Sigmoid colon (tissue), 7 donors: ENCODE results near the gene LMOD1. TPM values are rescaled to one million over a fixed set of nuclear protein-coding genes. Genes with fewer than 3 reads are reported as not detected.
"Not testable (repeated sequence)": the region's sequence is repeated elsewhere in the genome, so short reads cannot be mapped to it uniquely, and the experiment has no call there.

Experiments used
- DNase-seq: peaks from one replicate; pipeline ENCODE4 v3.0.0-alpha.2; 2019
- H3K27ac ChIP-seq, 4 donors: fragments of 200-600 bp; sonication (generic); one replicate each; pipeline ENCODE4 v1.5.1; 2016 to 2019; ENCODE audit warnings: mild to moderate bottlenecking in 1 of 4
- H3K27me3 ChIP-seq, 3 donors: fragments of 200-600 bp; sonication (generic); one replicate each; pipeline ENCODE4 v1.5.1; 2019; ENCODE audit warnings: mild to moderate bottlenecking in 1 of 3
- H3K36me3 ChIP-seq, 4 donors: fragments of 200-600 bp; sonication (generic); one replicate each; pipeline ENCODE4 v1.5.1; 2016 to 2019
- H3K4me1 ChIP-seq, 4 donors: fragments of 200-600 bp; sonication (generic); one replicate each; pipeline ENCODE4 v1.5.1; 2017 to 2019
- H3K4me3 ChIP-seq, 4 donors: fragments of 200-600 bp; sonication (generic); one replicate each; pipeline ENCODE4 v1.5.1; 2017 to 2019; ENCODE audit warnings: mild to moderate bottlenecking in 2 of 4, moderate library complexity in 1 of 4
- H3K9me3 ChIP-seq, 4 donors: fragments of 200-600 bp in 3 of 4; sonication (generic) in 3 of 4; one replicate each; pipeline versions ENCODE4 v1.5.1 to v1.6.1; 2013 to 2019
- EP300 ChIP-seq, 4 donors: sonication (generic); formaldehyde crosslinking; IDR thresholded peaks; one replicate each; pipeline ENCODE4 v1.6.1; 2017; ENCODE audit warnings: antibody characterized with exemption in 4 of 4
- POLR2A ChIP-seq, 2 donors: fragments of 450-650 bp; IDR thresholded peaks; one replicate each; pipeline ENCODE4 v1.6.1; 2016; ENCODE audit warnings: antibody characterized with exemption in 2 of 2, mild to moderate bottlenecking in 2 of 2, moderate library complexity in 2 of 2
- POLR2AphosphoS5 ChIP-seq, 4 donors: sonication (generic); formaldehyde crosslinking; IDR thresholded peaks; one replicate each; pipeline ENCODE4 v1.6.1; 2017; ENCODE audit warnings: antibody characterized with exemption in 4 of 4
- WGBS, 2 donors: extraction: QIAGEN DNeasy Blood & Tissue Kit; methylation state at CpG; one replicate each; pipeline ENCODE4 v1.1.7; 2013; 5-methylcytosine and 5-hydroxymethylcytosine counted together
- intact Hi-C: fragments of 100-400 bp; cut with DNase I; formaldehyde crosslinking; loops from one replicate; pipeline ENCODE4 v1.15.1; 2023
- polyA plus RNA-seq, 3 donors: library from polyadenylated mRNA; stranded (reverse); fragments of 200-250 nt; gene quantifications; one replicate each; pipeline ENCODE4 v1.2.3, GENCODE V29; 2013
- total RNA-seq, 4 donors: library from RNA; depleted of rRNA; stranded (reverse); fragments of >200 nt; gene quantifications; one replicate each; pipeline ENCODE4 v1.1.0, GENCODE V29; 2016
- TF ChIP-seq, protein P1 (sequence below), 4 experiments: fragments of 450-650 bp in 3 of 4; fragments of 200-600 bp in 1 of 4; IDR thresholded peaks; one replicate each; pipeline ENCODE4 v1.5.1; 2016 to 2019; ENCODE audit warnings: antibody characterized with exemption in 4 of 4, mild to moderate bottlenecking in 3 of 4, moderate library complexity in 2 of 4
- donor health status: healthy with polysubstance abuse.
- donor health status: Bipolar disorder and iron deficiency.
- donor health status: healthy.

LMOD1 gene
- total and polyA plus RNA-seq, 7 donors = 4.9 to 1,011 (median 633) TPM

DNA sequence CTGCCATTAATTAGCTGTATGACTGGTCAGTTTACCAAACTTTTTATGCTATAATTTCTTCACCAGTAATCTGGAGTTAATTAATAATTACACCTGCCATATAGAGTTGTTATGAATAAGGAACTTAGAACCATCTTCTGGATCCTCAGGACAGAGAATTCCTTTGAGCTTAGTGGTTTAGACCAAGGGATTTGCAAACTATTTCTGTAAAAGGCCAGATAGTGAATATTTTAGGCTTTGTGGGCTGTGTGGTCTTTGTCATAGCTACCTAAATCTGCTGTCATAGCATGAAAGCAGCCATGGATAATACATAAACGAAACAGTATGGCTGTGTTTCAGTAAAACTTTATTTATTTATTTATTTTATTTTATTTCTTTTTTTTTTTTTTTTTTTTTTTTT, 17.9 kb upstream of the LMOD1 start:
- Histone ChIP-seq H3K9me3 (no peaks in the 10 kb centered on the region), H3K36me3 (peaks cover 0 to 97% (median 54%) of the 10 kb centered on the region in 4 donors), H3K27me3 (no peaks in the 10 kb centered on the region), H3K4me3 (no peak overlapping the region), H3K27ac (no peak overlapping the region), H3K4me1 (no peaks in the 10 kb centered on the region)
- DNase-seq = no peak
- intact Hi-C loops = no loop called here
- 67 to 78% methylated on average over 1 of the region's 1 CpG for WGBS, 2 donors
- TF ChIP-seq POLR2AphosphoS5 (IDR thresholded peaks at IDR 0.05) (no peak), EP300 (IDR thresholded peaks at IDR 0.05) (no peak), POLR2A (IDR thresholded peaks at IDR 0.05) (no peak)
- TF ChIP-seq, protein P1, sequence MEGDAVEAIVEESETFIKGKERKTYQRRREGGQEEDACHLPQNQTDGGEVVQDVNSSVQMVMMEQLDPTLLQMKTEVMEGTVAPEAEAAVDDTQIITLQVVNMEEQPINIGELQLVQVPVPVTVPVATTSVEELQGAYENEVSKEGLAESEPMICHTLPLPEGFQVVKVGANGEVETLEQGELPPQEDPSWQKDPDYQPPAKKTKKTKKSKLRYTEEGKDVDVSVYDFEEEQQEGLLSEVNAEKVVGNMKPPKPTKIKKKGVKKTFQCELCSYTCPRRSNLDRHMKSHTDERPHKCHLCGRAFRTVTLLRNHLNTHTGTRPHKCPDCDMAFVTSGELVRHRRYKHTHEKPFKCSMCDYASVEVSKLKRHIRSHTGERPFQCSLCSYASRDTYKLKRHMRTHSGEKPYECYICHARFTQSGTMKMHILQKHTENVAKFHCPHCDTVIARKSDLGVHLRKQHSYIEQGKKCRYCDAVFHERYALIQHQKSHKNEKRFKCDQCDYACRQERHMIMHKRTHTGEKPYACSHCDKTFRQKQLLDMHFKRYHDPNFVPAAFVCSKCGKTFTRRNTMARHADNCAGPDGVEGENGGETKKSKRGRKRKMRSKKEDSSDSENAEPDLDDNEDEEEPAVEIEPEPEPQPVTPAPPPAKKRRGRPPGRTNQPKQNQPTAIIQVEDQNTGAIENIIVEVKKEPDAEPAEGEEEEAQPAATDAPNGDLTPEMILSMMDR (IDR thresholded peaks at IDR 0.05) = no peak

DNA sequence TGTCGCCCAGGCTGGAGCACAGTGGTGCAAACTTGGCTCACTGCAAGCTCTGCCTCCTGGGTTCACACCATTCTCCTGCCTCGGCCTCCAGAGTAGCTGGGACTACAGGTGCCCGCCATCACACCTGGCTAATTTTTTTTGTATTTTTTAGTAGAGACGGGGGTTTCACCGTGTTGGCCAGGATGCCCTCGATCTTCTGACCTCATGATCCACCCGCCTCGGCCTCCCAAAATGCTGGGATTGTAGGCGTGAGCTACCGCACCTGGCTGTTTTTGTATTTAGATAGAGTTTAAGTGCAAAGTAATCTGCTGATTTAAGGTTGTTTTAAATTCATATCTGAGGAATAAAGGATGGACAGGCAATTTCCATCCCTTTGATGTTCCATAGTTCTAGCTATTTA, 16.0 kb upstream of the LMOD1 start:
- H3K4me3 ChIP-seq, H3K4me1 ChIP-seq, H3K9me3 ChIP-seq, DNase-seq, intact Hi-C loops, H3K27ac ChIP-seq, H3K27me3 ChIP-seq: not testable (repeated sequence)
- 91 to 96% methylated on average over 10 of the region's 10 CpGs for WGBS, 2 donors
- H3K36me3 ChIP-seq = peaks cover 10 to 97% (median 63%) of the 10 kb centered on the region in 4 donors

DNA sequence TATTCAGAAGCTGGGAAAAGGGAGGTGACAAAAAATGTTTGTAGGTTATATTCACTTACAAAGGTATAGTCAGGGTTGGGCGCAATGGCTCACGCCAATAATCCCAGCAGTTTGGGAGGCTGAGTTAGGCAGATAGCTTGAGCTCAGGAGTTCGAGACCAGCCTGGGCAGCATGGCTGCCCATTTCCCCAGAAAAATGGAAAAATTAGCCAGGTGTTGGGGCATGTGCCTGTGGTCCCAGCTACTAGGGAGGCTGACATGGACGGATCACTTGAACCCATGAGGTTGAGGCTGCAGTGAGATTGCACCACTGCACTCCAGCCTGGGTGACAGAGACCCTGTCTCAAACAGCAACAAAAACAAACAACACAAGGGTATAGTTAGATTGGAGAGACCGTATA, 12.0 kb upstream of the LMOD1 start:
- intact Hi-C loops = no loop called here

DNA sequence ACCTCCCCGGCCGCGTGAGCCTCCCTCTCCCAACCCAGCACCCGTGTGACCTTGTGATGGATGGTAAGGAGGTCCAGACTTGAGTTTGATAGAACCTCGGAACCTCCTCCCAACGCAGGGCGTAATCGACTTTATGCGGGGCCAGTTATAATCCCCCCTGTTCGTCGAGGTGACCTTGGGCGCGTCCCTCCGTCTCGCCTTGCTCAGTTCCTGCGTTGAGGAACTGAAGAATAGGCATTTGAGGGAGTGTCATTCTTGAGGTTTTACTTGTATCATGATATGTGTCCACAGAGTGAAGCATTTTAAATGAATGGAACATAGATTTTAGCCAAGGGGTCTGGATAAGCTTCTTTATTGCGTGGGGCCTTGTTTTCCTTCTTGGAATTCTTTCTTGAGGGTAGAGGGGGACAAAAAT, 9.4 kb upstream of the LMOD1 start:
- peak overlapping the region; percentile 85 to 92 (median 90) for H3K27ac ChIP-seq
- H3K36me3 ChIP-seq = peaks cover 10 to 36% (median 17%) of the 10 kb centered on the region in 4 donors
- intact Hi-C loops = no loop called here
- WGBS, 2 donors = 1% methylated on average over 17 of the region's 17 CpGs
- no peaks in the 10 kb centered on the region for H3K27me3 ChIP-seq
- DNase-seq = no peak
- H3K4me1 ChIP-seq = peaks cover 0 to 21% (median 15%) of the 10 kb centered on the region in 4 donors
- H3K4me3 ChIP-seq = peak overlapping the region; percentile 75 to 92 (median 88)
- TF ChIP-seq EP300 (IDR thresholded peaks at IDR 0.05) = no peak
- TF ChIP-seq POLR2A (IDR thresholded peaks at IDR 0.05) = no peak
- TF ChIP-seq, protein P1 (IDR thresholded peaks at IDR 0.05) = no peak
- TF ChIP-seq POLR2AphosphoS5 (IDR thresholded peaks at IDR 0.05) = no peak
- no peaks in the 10 kb centered on the region for H3K9me3 ChIP-seq

More for the DNA sequence above, 12.0 kb upstream of the LMOD1 start:
- TF ChIP-seq EP300 (IDR thresholded peaks at IDR 0.05) (no peak), POLR2AphosphoS5 (IDR thresholded peaks at IDR 0.05) (no peak), POLR2A (IDR thresholded peaks at IDR 0.05) (no peak)
- TF ChIP-seq, protein P1 (IDR thresholded peaks at IDR 0.05) = no peak
- peaks cover 0 to 21% (median 15%) of the 10 kb centered on the region in 4 donors for H3K4me1 ChIP-seq
- no peaks in the 10 kb centered on the region for H3K27me3 ChIP-seq
- H3K36me3 ChIP-seq = peaks cover 10 to 62% (median 34%) of the 10 kb centered on the region in 4 donors
- WGBS, 2 donors = 87% methylated on average over 5 of the region's 5 CpGs
- no peak overlapping the region for H3K27ac ChIP-seq
- H3K9me3 ChIP-seq = no peaks in the 10 kb centered on the region
- H3K4me3 ChIP-seq = no peak overlapping the region
- no peak for DNase-seq

DNA sequence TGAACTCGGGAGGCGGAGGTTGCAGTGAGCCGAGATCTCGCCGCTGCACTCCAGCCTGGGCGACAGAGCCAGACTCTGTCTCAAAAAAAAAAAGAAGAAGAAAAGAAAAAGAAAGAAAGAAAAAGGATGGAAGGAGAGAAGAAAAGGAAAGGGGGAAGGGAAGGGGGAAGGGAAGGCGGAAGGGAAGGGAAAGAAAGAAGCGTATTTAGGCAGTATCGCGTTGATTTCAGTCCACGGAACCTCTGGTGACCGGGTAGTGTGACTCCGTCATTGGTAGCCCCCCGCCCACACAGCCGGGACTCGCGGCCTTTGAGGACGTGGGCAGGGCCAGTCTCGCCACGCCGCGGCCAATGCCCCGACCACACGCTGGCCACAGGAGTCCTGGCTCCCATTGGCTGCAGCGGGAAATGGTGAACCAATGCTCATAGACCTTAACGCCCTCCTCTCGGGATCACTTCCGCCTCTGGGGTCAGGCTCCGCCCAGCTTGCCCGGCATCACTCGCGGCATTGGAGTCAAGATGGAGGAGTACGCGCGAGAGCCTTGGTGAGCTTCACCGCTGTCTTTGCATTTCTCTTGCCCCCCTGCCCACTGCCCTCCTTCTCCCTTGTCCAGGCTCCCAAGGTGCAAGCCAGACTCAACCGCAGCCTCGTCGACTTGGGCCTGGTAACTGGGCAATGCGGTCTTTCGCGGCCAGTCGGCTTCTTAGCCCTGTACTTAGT, 8.8 kb upstream of the LMOD1 start, which contains the start of gene TIMM17A:
TSS of gene TIMM17A (plus strand) at position 495 of the 720 bp plus-strand sequence. CDS start at position 519, 24 bp downstream.
- Histone ChIP-seq H3K9me3 (no peaks in the 10 kb centered on the region), H3K27ac (peak within 1 kb of the TSS; percentile 85 to 92 (median 90)), H3K27me3 (no peaks in the 10 kb centered on the region), H3K4me1 (peaks cover 0 to 21% (median 15%) of the 10 kb centered on the region in 4 donors), H3K4me3 (peak within 1 kb of the TSS; percentile 75 to 92 (median 88)), H3K36me3 (peaks cover 7 to 30% (median 15%) of the 10 kb centered on the region in 4 donors)
- TF ChIP-seq EP300 (IDR thresholded peaks at IDR 0.05) (no peak), POLR2A (IDR thresholded peaks at IDR 0.05) (peak; percentile 76 to 78), POLR2AphosphoS5 (IDR thresholded peaks at IDR 0.05) (peak; percentile 81 to 96 (median 95))
- TF ChIP-seq, protein P1 (IDR thresholded peaks at IDR 0.05) = no peak
- peak; percentile 99 for DNase-seq
- WGBS, 2 donors = 1% methylated on average over 43 of the region's 43 CpGs
- intact Hi-C loops = no loop called here
